Heart left ventricle (tissue), 16 donors: ENCODE measurements around the gene AQP6. TPM values are rescaled to one million over a fixed set of nuclear protein-coding genes. Genes with fewer than 3 reads are reported as not detected.

ENCODE experiments used
- ATAC-seq, 4 donors: fragments of 200-7000 bp; cut with Tn5 transposase; one replicate each; pipeline ENCODE4 v1.9.1; 2020 to 2022; ENCODE audit warnings: moderate library complexity in 4 of 4, mild to moderate bottlenecking in 3 of 4, moderate number of reproducible peaks in 1 of 4
- DNase-seq, 5 donors: peaks; one replicate each; pipeline ENCODE4 v3.0.0-alpha.2; 2020
- H3K27ac ChIP-seq, 12 donors: fragments of 200-600 bp; sonication (generic) in 4 of 12; one replicate each; pipeline versions ENCODE4 v1.5.0 to v1.8.0; 2016 to 2022; ENCODE audit warnings: mild to moderate bottlenecking in 2 of 12
- H3K27me3 ChIP-seq, 9 donors: fragments of 200-600 bp; sonication (generic) in 2 of 9; one replicate each; pipeline versions ENCODE4 v1.5.1 to v1.8.0; 2016 to 2022; ENCODE audit warnings: mild to moderate bottlenecking in 3 of 9
- H3K36me3 ChIP-seq, 9 donors: fragments of 200-600 bp; sonication (generic) in 2 of 9; one replicate each; pipeline versions ENCODE4 v1.5.0 to v1.8.0; 2018 to 2022; ENCODE audit warnings: mild to moderate bottlenecking in 2 of 9
- H3K4me1 ChIP-seq, 12 donors: fragments of 200-600 bp; sonication (generic) in 4 of 12; one replicate each; pipeline versions ENCODE4 v1.5.0 to v1.8.0; 2016 to 2022; ENCODE audit warnings: mild to moderate bottlenecking in 3 of 12
- H3K4me3 ChIP-seq, 12 donors: fragments of 200-600 bp; sonication (generic) in 4 of 12; one replicate each; pipeline versions ENCODE4 v1.5.0 to v1.8.0; 2017 to 2022; ENCODE audit warnings: mild to moderate bottlenecking in 9 of 12, moderate library complexity in 4 of 12
- H3K9me3 ChIP-seq, 12 donors: fragments of 200-600 bp; sonication (generic) in 4 of 12; one replicate each; pipeline versions ENCODE4 v1.5.0 to v1.8.0; 2016 to 2022; ENCODE audit warnings: mild to moderate bottlenecking in 1 of 12
- CTCF ChIP-seq, 12 donors: fragments of 200-600 bp; sonication (generic) in 4 of 12; IDR thresholded peaks; one replicate each; pipeline versions ENCODE4 v1.5.0 to v1.8.0; 2018 to 2022; ENCODE audit warnings: antibody characterized with exemption in 12 of 12, mild to moderate bottlenecking in 5 of 12
- POLR2A ChIP-seq, 2 donors: fragments of 450-650 bp; IDR thresholded peaks; one replicate each; pipeline ENCODE4 v1.6.1; 2017; ENCODE audit warnings: antibody characterized with exemption in 2 of 2, mild to moderate bottlenecking in 2 of 2, moderate library complexity in 2 of 2
- whole genome bisulfite sequencing, 4 donors: extraction: QIAGEN DNeasy Blood & Tissue Kit in 2 of 4; methylation state at CpG; one replicate each; pipeline versions ENCODE4 v1.1.5 to v1.1.7; 2013 to 2018; 5-methylcytosine and 5-hydroxymethylcytosine counted together
- intact Hi-C, 10 donors: fragments of 100-400 bp; cut with DNase I; formaldehyde crosslinking; loops; one replicate each; pipeline versions ENCODE4 v1.11.1 to v1.14.2; 2022
- polyA plus RNA-seq, 2 donors: library from polyadenylated mRNA; stranded (reverse); fragments of 200-250 nt; gene quantifications; one replicate each; pipeline ENCODE4 v1.2.3, GENCODE V29; 2013
- total RNA-seq, 9 donors: library from RNA; depleted of rRNA in 2 of 9; stranded (reverse); fragments of >200 nt in 2 of 9; fragmentation: NEBNext Ultra II Directional in 3 of 9; extraction: Animal tissue kit (Norgen Biotek cat#: 25700) in 3 of 9; gene quantifications; one replicate each; pipeline versions ENCODE4 v1.1.0 to v1.2.4, GENCODE V29; 2016 to 2023
- donor health status: ischemic (EF 13 %, LVEDD 7.1; RV severe dilation, severe dysfunction).
- donor health status: healthy with polysubstance abuse.
- donor health status: DM: no; HTN: yes; CAD: no.
- donor health status: DM: no; HTN: no; CAD: no.
- donor health status: ischemic (EF 25% LVEDD 6.9; RV normal size, moderate dysfunction).
- donor health status: ischemic (EF 25% LVEDD 5.7; RV mildly dilated, moderate dysfunction).
- donor health status: healthy.
- donor health status: DM: yes; HTN: yes; CAD: no.
- donor health status: ischemic (EF 35%, LVEDD 5.7; RV mildly dilated, moderate dysfunction).
- donor health status: nonischemic (EF 11% LVEDD 7.7; RV severe dilation, severe dysfunction).
- donor health status: DM: yes; HTN: yes; CAD: no.
- donor health status: PGD.
- donor health status: ischemic (EF 29% LVEDD 5.4; RV normal size, mild dysfunction).
- donor health status: nonischemic (EF 23%, LVEDD 6.1; RV moderate dilation, normal function).

The AQP6 gene
- total and polyA plus RNA-seq, 11 donors: 0.04 TPM; not detected in 9

GRCh38 chr12:49930515-49931288, 42.0 kb upstream of the AQP6 start:
- no peak for DNase-seq
- ATAC-seq: peak in 1 of 4 donors; percentile 78
- peaks cover 0 to 3% (median 0%) of the 10 kb centered on the region in 9 donors for H3K27me3 ChIP-seq
- no peaks in the 10 kb centered on the region for H3K9me3 ChIP-seq
- no peak for TF ChIP-seq POLR2A (IDR thresholded peaks at IDR 0.05)
- peak in 1 of 12 donors; percentile 23 for TF ChIP-seq CTCF (IDR thresholded peaks at IDR 0.05)
- WGBS, 4 donors: 64 to 77% (median 76%) methylated on average over 3 of the region's 3 CpGs
- H3K27ac ChIP-seq: no peak overlapping the region
- no peaks in the 10 kb centered on the region for H3K36me3 ChIP-seq
- intact Hi-C loops: no loop called here
- H3K4me1 ChIP-seq: no peaks in the 10 kb centered on the region
- H3K4me3 ChIP-seq: no peak overlapping the region

GRCh38 chr12:49932023-49932422, 40.7 kb upstream of the AQP6 start:
- TF ChIP-seq POLR2A (IDR thresholded peaks at IDR 0.05): no peak
- TF ChIP-seq CTCF (IDR thresholded peaks at IDR 0.05): no peak
- 66 to 97% (median 71%) methylated on average over 6 to 7 of the region's 7 CpGs for WGBS, 4 donors
- Histone ChIP-seq H3K4me3 (no peak overlapping the region), H3K27me3 (peaks cover 0 to 3% (median 0%) of the 10 kb centered on the region in 9 donors), H3K4me1 (no peaks in the 10 kb centered on the region), H3K27ac (no peak overlapping the region), H3K36me3 (no peaks in the 10 kb centered on the region), H3K9me3 (no peaks in the 10 kb centered on the region)
- ATAC-seq: no peak
- no peak for DNase-seq
- intact Hi-C loops: no loop called here

GRCh38 chr12:49932533-49933130, 40.1 kb upstream of the AQP6 start:
- Histone ChIP-seq H3K4me1 (no peaks in the 10 kb centered on the region), H3K9me3 (no peaks in the 10 kb centered on the region), H3K27ac (no peak overlapping the region), H3K4me3 (no peak overlapping the region), H3K27me3 (peaks cover 0 to 3% (median 0%) of the 10 kb centered on the region in 9 donors), H3K36me3 (no peaks in the 10 kb centered on the region)
- TF ChIP-seq POLR2A (IDR thresholded peaks at IDR 0.05) (no peak), CTCF (IDR thresholded peaks at IDR 0.05) (no peak)
- ATAC-seq (no peak), DNase-seq (peak in 1 of 5 donors; percentile 20)
- 68 to 82% (median 79%) methylated on average over 8 of the region's 8 CpGs for WGBS, 4 donors
- intact Hi-C loops: no loop called here

- DNase-seq: no peak
- no peak overlapping the region for H3K27ac ChIP-seq
- intact Hi-C loops: no loop called here
- H3K36me3 ChIP-seq: no peaks in the 10 kb centered on the region
- H3K27me3 ChIP-seq: peaks cover 0 to 3% (median 0%) of the 10 kb centered on the region in 9 donors
- TF ChIP-seq CTCF (IDR thresholded peaks at IDR 0.05): no peak
- no peak for TF ChIP-seq POLR2A (IDR thresholded peaks at IDR 0.05)
- no peak for ATAC-seq
- no peaks in the 10 kb centered on the region for H3K4me1 ChIP-seq
- no peaks in the 10 kb centered on the region for H3K9me3 ChIP-seq
- H3K4me3 ChIP-seq: no peak overlapping the region
- WGBS, 4 donors: 71 to 81% (median 77%) methylated on average over 5 of the region's 5 CpGs
Measured at GRCh38 chr12:49933796-49934195, 39.0 kb upstream of the AQP6 start.
